Measurements from ENCODE around the gene UNK.
"Not testable (repeated sequence)": the region's sequence is repeated elsewhere in the genome, so short reads cannot be mapped to it uniquely, and the experiment has no call there.

The UNK gene

DNA sequence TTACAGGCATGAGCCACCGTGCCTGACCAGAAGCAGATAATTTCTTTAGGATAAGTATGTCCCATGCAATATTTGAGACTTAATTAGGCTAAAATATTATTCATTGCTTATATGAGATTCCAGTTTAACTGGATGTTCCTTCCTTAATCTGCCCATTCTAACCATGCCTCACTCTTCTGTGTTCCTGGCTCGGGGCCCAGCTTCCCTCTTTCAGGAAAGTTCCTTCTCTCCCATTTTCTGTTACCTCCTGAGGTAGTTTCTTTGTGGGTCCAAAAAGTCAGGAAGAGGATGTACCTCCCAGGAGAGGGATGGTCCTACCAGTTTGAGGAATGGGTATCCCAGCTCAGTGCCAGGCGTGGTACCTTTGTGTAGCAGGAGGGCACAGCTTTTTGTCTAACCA is 23.3 kb downstream of the UNK start:
- DNase-seq: no peak

DNA sequence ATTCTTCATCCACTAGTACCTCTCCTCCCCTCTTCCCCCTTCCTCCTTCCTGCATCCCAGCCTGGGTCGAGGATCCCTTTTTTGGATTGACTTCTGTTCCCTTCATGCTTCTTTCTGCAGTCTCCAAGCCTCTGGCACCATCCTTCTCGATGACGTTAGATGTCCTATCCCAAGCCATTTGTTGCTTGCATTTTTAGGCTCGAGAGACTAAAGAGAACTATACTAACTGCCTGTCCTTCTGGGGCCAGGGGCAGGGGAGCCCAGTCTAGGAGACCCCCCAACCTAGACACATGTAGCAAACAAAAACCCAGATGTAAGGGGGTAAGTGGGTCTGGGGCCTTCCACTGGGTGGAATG is 23.9 kb downstream of the UNK start:
- no peak for DNase-seq

DNA sequence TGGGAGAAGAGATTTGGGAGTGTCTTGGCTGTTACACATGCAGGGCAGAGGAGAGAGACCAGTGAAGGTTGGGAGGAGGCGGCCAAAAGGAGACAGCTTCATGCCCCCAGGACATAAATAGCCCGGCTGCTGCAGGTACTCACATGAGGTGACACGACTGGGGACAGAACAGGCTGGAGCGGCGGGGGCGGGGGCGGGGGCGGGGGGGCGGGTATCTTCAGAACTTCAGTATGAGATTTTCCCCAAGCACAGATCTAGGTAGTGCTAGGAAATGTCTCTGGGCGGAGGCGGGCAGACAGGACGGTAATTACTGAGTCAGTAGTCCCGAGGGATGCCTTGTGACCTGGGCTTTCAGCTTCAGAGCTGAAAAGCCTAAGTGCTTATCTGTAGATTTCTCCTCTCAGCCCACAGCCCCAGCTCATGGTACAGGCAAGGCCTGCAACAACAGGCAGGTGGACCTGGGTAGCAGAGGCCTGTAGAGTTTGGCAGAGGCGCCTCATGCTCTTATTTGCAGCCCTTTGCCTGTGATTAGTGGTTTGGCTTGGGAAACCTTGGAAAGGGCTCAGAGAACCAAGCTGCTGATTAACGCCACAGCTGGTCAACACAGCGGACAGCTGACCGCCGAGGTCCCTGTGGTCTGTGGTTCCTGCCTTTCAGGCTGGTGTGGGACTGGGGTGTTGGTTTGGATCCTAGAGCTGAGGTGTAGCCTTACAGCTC is 24.5 kb downstream of the UNK start:
- peak in 1 of 2 donors; percentile 34 for DNase-seq

DNA sequence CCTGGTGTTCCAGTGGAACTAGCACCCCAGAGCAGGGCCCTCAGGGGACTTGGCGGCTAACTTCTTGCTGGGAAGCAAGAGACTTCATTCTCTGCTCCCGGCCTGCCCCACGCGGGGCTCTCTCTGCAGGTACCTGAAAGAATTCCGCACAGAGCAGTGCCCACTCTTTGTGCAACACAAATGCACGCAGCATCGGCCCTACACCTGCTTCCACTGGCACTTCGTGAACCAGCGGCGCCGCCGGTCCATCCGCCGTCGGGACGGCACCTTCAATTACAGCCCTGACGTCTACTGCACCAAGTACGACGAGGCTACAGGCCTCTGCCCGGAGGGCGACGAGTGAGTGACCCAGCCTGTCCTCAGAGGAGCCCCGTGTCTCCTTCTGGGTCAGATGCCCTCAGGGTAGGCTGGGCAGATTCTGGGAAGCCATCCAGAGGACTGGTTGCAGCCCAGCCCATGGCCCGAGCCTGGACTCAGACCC is 25.1 kb downstream of the UNK start:
- no peak for DNase-seq

DNA sequence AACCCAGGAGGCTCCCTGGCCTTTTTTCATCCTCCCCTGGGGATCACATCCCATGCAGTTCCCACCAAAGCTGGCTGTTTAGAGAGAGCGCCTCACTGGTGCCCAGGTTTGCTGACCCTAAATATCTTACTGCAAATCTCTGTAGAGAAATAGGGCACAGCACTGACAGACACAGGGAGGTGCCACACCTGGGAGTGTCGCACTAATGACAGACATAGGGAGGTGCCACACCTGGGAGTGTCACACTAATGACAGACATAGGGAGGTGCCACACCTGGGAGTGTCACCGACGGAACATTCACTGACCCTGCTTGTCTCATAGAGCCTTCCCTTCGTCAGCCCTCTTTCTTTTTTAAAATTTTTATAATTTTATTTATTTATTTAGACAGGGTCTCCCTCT is 25.6 kb downstream of the UNK start:
- DNase-seq: no peak

DNA sequence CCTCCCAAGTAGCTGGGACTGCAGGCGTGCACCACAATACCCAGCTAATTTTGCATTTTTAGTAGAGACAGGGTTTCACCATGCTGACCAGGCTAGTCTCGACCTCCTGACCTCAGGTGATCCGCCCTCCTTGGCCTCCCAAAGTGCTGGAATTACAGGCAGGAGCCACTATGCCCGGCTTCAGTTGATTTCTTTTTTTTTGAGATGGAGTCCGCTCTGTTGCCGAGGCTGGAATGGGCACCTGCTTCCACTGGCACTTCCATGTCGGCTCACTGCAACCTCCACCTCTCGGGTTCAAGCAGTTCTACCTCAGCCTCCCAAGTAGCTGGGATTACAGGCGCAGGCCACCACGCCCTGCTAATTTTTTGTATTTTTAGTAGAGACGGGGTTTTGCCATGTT is 26.1 kb downstream of the UNK start:
- not testable (repeated sequence) for DNase-seq

DNA sequence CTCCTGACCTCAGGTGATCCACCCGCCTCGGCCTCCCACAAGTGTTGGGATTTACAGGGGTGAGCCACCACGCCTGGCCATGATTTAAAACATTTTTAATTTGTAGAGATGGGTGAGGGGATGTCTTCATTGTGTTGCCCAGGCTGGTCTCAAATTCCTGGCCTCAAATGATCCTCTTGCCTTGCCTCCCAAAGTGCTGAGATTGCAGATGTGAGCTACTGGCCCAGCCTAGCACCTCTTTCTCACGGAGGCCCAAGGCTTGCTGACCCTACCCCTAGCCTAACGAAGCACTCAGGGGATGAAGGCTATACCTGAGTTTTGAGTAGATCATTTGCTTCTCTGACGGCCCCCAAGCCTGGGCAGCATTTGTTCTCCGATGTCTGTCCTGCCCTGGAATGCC is 26.6 kb downstream of the UNK start:
- DNase-seq: no peak

DNA sequence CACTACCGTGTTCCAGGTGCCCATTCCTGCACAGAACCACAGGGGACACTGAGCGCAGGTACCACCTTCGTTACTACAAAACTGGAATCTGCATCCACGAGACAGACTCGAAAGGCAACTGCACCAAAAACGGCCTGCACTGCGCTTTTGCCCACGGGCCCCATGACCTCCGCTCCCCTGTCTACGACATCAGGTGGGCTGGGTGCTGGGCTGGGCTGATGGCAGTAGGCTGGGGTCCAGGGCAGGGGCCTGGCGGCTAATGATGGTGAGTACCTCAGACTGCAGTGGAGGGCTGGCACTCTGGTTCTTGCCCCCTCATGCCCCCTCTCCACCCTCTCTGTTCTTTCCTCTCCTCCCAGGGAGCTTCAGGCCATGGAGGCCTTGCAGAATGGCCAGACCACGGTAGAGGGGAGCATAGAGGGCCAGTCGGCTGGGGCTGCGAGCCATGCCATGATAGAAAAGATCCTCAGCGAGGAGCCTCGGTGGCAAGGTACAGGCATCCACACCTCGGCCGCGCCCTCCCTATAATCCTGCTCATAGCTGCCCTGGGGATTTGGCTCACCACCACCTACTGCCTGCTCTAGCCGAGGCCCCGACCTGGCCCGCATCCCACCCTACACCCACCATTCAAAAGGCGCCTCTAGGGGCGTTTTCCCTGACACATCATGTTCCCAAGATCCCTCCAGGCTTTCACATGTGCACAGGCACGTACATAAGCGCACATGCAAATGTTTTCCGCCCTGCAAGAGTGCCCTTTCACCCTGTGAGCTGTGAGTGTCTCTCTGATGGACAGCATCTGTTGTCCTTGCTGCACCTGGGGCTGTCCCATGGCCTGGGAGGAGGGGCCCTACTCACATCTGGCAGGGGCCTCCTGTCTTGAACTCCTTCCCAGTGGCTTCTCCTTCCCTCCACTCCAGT is 27.7 kb downstream of the UNK start:
- no peak for DNase-seq

DNA sequence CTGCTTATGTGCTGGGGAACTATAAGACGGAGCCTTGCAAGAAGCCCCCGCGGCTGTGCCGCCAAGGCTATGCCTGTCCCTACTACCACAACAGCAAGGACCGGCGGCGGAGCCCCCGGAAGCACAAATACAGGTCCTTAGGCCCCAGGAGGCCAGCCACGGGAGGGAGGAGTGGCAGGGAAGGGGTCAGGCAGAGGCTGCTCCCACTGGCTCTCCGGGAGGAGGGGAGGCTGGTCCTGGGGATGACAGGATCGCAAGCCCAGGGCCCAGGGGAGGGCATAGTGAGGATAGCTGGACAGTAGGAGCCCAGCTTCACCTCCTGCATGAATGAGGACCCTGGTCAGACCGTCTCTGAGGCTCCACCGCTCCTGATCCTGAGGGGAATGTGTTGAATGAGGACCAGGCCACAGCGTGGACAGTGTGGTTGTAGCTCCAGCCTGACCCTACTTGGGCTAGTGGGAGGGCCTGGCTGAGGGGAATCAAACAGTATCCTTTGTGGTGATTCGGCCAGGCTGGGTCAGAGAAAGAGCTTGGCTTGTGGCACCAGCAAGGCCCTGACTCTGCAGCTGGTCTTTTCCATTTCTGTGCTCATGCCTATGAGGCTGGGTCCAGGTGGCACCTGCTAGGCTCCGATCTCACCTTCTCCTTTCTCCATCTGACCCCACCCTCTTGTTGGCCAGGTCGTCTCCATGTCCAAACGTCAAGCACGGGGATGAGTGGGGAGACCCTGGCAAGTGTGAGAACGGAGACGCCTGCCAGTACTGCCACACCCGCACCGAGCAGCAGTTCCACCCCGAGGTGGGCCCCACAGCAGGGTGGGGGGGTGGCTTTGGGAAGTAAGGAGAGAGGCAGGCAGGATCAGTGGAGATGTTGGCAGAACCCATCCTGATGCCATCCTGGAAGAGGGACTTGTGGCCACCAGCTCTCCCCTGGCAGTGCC is 28.7 kb downstream of the UNK start:
- no peak for DNase-seq

DNA sequence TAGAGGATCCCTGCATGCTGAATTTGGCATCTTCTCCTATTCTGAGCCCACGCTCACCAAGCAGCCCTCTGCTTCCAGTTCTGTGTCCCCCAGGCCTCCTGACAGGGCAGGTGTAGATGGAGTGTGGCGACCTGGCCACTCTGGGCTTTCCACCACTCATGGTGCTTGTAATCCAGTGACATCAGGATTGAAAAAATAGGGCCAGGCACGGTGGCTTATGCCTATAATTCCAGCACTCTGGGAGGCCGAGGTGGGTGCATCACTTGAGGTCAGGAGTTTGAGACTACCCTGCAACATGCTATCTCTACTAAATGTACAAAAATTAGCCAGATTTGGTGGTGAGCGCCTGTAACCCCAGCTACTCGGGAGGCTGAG is 29.4 kb downstream of the UNK start:
- no peak for DNase-seq

DNA sequence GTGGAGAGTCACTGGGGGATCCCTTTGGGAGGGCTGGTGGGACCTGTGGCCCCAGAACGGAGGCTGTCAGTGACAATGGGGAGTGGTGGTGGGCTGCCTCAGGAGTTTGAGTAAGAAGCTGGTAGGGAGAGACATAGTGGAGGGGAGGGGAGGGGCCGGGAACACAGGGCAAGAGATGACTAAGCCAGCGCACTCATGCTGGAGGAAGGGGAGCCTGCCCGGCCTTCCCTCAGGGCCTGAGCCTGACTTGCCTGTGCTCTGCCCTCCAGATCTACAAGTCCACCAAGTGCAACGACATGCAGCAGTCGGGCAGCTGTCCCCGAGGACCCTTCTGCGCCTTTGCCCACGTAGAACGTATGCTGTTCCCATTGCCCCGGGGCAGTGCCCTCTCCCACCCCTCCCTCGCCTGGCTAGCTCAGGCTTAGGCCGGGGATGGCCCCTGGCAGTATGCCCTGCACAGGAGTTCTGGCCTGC is 30.3 kb downstream of the UNK start:
- no peak for DNase-seq

DNA sequence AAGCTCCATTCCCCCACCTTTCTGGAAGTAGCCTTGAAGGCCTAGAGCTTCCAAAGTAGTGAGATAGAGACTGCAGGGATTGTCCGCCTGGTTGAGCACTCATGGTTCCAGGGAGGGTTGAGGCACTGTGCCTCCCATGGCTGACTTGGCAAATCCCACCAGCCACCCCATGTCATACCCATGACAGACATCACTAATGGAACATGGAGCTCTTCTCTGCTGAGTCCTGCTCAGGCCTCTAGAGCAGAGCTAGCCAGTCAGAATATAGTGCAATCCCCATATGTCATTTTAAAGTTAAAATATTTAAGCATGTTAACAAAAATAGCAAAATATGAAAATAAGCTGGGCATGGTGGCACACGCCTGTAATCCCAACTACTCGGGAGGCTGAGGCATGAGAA is 30.8 kb downstream of the UNK start:
- DNase-seq: no peak

DNA sequence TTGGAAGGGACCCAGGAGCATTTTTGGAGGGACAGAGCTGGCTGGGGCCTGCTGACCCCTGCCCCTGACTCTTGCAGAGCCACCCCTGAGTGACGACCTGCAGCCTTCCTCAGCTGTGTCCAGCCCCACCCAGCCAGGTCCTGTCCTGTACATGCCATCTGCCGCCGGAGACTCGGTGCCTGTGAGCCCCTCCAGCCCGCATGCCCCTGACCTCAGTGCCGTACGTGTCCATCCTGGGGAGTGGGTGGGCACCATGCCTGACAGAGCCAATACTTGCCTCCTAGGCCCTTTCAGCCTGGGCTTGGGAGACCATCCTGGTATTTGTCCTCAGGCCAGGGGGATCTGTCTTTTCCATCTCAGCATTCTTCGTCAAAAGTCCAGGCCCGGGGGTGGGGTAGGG is 32.1 kb downstream of the UNK start:
- no peak for DNase-seq

DNA sequence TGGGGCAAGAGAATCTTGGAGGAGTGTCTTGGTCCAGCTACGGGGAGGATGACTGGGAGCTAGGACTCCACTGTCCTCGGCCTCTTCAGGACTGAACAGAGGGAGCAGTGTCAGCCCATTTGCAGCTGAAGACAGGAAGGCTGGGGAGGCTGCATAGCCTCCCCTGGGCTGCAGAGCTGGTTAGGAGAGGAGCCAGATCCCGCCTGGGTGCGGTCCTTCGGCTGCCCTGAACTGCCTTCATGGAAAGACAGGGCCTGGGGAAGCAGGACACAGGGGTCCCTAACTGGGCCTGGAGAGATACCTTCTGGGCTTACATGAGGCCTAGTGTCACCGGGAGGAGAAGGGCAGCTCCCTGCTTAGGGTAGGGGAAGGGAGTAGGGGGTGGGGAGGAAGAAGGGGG is 33.0 kb downstream of the UNK start:
- no peak for DNase-seq

DNA sequence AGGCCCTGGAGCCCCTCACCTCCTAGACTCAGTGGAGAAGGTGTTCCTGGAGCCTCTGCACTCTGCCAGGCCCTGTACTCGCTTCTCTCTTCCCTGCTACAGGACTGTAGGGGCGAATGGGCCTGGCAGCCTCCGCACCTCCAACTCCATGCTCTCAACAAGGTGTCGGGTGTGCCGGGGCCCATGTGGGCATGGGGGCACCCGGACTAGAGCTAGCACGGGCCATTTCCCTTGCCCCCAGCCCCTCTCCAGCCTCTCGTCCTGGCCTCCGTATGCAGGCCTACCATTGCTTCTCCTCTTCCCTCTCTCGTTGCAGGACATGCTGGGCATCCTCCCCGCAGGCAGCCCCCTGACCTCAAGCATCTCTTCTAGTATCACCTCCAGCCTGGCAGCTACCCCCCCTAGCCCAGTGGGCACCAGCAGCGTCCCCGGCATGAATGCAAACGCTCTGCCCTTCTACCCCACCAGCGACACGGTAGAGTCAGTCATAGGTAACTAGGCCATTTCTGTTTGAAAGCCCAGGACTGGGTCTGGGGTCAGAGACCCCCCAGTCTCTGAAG is 33.8 kb downstream of the UNK start:
- no peak for DNase-seq

DNA sequence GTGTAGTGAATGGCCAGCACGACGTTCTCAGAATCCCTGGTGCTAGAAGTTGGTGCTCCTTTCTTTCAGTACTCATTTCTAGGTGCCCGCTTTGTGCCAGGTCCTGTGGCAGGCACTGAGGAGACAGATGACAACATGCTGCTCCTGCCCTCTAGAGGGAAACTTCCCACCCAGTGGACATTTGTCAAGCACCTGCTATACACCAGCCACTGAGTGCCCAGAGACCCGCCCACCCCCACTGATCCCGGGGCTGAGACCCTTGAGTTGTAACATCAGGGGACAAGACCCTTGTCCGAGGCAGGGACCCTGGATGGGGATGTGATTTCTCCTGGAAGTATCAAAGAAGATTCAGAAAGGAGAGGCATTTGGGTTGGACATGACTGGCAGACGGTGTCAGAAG is 34.5 kb downstream of the UNK start:
- no peak for DNase-seq

DNA sequence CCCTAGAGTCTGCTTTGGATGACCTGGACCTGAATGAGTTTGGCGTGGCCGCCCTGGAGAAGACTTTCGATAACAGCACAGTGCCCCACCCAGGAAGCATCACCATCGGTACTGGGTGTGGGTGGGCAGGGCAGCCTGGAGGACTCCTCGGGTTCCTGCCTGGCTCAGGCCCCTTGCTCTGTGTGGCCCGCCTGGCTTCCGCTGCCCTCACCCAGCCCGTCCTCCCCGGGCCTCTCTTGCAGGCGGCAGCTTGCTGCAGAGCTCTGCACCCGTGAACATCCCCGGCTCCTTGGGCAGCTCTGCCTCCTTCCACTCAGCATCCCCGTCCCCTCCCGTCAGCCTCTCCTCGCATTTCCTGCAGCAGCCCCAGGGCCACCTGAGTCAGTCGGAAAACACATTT is 35.1 kb downstream of the UNK start:
- no peak for DNase-seq

DNA sequence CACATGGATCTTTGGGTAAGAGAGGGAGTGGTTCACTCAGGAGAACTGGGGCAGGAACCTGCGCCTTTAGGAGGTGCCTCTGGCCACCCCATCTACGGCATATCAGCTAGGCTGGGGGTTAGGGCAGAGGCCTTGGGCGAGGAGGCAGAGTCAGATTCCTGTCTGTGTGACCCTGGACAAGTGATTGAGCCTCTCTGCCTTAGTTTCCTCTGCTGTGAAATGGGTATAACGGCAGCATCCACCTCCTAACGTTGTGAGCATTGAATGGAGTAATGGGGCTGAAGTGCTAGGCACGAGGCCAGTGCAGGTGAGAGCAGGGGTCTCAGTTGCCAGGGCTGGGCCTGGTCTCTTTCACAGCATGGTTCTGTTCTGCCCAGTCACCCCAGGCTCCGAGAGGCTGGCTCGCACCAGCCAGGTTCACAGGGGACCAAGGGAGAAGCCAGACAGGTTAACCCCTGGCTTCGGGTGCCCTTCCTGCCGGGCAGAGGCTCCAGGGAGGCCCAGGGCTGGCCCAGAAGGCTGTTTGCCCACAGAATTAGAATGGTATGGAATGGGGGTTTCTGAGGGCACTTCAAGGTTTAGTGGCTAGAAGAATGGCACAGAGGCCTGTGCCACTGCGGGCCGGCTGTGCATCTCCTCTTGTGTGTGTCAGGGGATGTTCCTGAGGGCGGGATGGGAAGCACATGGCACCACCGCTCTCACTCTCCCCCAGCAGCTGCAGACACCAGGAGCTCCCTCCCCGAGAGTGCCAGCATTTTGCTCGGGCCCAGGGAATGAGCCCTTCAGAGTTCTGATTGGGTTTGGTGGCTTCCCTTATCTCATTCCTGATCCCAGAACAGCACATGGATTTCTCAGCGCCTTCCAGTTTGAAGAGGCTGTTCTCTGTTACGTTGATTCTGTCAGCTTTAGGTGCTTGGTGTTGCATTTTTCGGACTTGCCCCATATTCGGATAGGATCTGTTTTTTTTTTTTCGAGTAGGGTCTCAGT is 35.8 kb downstream of the UNK start:
- DNase-seq: no peak

DNA sequence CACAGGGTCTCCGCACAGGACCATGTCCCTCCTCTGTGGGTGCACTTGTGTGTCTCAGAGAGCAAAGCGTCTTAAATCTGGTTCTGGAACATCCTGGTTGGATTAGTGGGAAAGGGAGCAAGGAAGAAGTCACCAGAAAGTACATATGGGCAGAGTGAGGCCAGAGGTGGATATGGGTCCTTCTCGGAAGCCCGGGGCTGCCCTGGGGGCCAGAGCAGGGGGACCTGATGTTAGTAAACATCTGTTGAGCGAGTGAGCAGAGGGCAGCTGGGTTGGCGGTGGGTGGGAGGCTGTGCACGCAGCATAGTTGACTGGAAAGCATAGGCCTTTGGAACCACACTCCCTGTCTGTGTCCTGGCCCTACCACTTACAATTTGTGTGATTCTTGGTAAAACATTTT is 36.9 kb downstream of the UNK start:
- DNase-seq: no peak

DNA sequence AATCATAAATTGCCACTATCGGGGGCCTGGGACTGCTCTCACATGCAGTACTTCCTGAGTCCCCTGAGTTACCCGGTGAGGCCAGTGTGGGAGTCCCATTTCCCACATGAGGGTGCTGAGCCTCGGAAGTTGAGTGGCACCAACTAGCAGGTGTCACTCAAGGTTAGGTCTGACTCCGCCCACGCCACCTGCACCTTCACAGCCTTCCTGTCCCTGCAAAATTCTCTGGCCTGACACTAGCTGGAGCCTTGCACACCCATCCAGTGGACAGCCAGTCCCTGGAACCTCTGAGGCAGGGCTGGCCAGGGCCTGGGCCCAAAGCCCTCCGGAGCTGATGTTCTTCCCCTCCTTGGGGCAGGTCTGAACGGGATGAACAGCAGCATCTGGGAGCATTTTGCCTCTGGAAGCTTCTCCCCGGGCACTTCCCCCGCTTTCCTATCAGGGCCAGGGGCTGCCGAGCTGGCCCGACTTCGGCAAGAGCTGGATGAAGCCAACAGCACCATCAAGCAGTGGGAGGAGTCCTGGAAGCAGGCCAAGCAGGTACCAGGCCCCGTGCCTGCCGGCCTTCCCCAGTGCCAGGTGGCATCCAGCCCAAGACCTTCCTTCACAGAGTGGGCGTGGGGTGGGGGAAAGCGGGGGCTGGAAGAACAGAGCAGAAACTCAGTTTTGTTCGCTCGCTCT is 37.7 kb downstream of the UNK start:
- DNase-seq: no peak

DNA sequence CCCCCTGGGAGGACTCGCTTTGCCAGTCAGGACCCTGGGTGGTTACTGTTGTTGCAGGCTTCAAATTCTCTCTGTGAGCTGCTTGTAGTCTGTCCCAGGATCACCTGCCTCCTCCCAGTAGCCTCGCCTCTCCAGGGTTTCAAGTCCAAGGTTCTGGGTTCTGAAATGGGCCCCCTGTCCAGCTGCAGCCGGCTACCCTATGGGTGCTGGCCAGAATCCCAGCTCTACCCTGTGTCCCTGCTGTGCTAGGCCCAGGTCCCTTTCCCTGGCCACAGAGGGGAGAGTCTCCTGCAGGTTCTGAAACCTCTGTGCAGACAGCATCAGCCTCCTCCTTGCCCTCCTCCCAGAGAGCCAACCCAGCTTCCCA is 38.2 kb downstream of the UNK start:
- no peak for DNase-seq

Data from inflammatory macrophage (primary cell).